Retinal pigment epithelial cell (primary cell): ENCODE data around the gene CTDSPL.

Experiments
- DNase-seq: peaks from one replicate; pipeline ENCODE4 v3.0.0-alpha.2; 2010; ENCODE audit warnings: low read depth
- H3K4me3 ChIP-seq: 2 replicates; pipeline ENCODE4 v1.5.1; 2011; ENCODE audit warnings: mild to moderate bottlenecking, low read length, control low read depth, moderate library complexity
- CTCF ChIP-seq: conservative IDR thresholded peaks from 2 replicates; pipeline ENCODE4 v1.5.1; 2011; ENCODE audit warnings: low read depth, low read length, control low read depth, inconsistent platforms

Gene CTDSPL

GRCh38 chr3:37887824-37888223, 26.1 kb downstream of the CTDSPL start:
- DNase-seq = no peak
- TF ChIP-seq CTCF = no peak
- no peak overlapping the region for H3K4me3 ChIP-seq

- TF ChIP-seq CTCF = no peak
- no peak overlapping the region for H3K4me3 ChIP-seq
- DNase-seq = no peak
Observed at GRCh38 chr3:37888421-37888820, 26.7 kb downstream of the CTDSPL start.

- no peak for TF ChIP-seq CTCF
- no peak overlapping the region for H3K4me3 ChIP-seq
- DNase-seq = no peak
Observed at GRCh38 chr3:37890522-37890921, 28.8 kb downstream of the CTDSPL start.

- DNase-seq = no peak
- no peak for TF ChIP-seq CTCF
- H3K4me3 ChIP-seq = no peak overlapping the region
Observed at GRCh38 chr3:37891227-37891626, 29.5 kb downstream of the CTDSPL start.

GRCh38 chr3:37892927-37893600, 31.4 kb downstream of the CTDSPL start:
- no peak for TF ChIP-seq CTCF
- DNase-seq = no peak
- no peak overlapping the region for H3K4me3 ChIP-seq

GRCh38 chr3:37896827-37897226, 35.1 kb downstream of the CTDSPL start:
- TF ChIP-seq CTCF = no peak
- DNase-seq = no peak
- H3K4me3 ChIP-seq = no peak overlapping the region

- no peak overlapping the region for H3K4me3 ChIP-seq
- no peak for TF ChIP-seq CTCF
- no peak for DNase-seq
Observed at GRCh38 chr3:37897763-37898162, 36.1 kb downstream of the CTDSPL start.
